Activated effector memory CD4-positive, alpha-beta T cell treated with Interleukin-2 at 50 U/mL for 16 hours (primary cell): Measurements from ENCODE around the gene FASTK.

Experiments used
- DNase-seq: peaks from one replicate; pipeline ENCODE4 v3.0.0-alpha.2; 2020

FASTK gene

GRCh38 chr7:151116603-151117440, 36.2 kb upstream of the FASTK start:
- no peak for DNase-seq

GRCh38 chr7:151115836-151116418, 35.3 kb upstream of the FASTK start:
- no peak for DNase-seq

GRCh38 chr7:151115121-151115835, 34.7 kb upstream of the FASTK start:
- DNase-seq: no peak

GRCh38 chr7:151114151-151115090, 33.8 kb upstream of the FASTK start:
- DNase-seq: no peak

DNA sequence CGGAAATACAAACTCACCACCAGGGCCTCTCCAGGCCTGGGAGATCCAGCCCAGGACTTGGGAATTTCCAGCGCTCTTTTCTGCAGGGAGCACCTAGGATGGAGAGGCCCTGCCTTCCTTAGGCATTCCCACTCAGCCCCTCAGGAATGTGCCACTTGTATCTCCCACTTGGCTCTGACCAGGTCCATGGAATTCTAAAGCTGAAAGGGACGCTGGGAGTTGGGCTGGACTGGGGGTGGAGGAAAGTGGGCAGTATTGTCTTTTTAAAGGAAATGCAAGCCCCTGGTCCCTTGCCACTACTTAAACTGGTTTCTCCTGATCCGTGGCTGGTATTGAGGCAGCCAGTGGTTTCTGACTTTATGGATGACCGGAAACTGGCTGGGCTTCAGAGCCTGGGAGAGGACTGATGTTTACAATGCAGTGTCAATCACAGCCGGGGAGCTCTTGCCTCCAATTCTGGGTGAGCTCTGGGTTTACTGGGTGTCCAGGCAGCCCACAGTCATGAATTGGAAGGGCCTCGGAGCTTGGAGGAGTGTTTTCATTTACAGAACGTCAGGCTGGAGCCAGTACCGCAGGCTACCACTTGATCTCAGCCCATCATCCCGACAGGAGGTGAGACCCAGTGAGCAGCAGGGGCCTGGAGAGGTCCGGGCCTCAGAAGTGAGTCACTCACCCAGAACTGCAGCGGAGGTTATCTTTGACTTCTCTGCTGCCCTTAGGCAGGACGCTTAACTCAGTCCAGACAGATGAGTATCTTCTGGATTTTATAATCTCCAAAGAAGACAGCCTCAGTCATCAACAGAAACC, 32.9 kb upstream of the FASTK start:
- no peak for DNase-seq

GRCh38 chr7:151110941-151111645, 30.5 kb upstream of the FASTK start:
- peak; percentile 63 for DNase-seq

GRCh38 chr7:151110236-151110940, 29.8 kb upstream of the FASTK start:
- DNase-seq: no peak

DNA sequence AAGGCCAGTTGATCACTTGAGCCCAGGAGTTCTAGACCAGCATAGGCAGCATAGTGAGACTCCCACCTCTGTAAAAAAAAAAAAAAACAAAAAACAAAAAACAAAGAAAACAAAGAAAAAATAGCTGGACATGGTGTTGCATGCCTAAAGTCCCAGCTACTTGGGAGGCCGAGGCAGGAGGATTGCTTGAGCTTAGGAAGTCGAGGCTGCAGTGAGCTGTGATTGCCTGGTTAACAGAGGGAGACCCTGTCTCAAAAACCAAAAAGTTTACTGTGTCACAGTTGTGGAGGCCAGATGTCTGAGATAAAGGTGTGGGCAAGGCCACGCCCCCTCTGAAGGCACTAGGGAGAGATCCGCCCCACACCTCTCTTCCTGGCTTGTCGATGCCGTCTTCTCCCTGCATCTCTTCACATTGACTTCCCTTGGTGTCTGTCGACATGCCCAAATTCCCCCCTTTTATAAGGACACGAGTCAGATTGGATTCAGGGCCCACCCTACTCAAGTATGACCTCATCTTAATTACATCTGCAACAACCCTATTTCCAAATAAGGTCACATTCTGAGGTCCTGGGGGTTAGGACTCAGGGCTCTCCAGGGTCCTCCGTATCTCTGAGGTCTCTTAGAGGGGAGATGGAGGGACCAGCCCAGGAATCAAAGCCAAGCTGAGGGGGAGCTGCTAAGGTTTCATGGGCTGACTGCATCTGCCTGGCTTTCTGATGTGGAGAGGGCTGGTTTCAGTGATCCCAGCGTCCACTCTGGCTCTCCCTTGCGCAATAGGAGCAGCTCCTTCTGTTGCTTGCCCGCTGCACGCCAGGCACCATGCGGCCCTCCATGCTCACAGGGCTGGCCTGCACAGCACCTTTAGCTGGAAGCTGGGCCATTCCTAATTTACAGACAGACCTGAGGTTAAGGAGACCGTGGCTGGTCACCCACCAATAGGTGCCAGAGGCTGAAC, 28.8 kb upstream of the FASTK start:
- no peak for DNase-seq

DNA sequence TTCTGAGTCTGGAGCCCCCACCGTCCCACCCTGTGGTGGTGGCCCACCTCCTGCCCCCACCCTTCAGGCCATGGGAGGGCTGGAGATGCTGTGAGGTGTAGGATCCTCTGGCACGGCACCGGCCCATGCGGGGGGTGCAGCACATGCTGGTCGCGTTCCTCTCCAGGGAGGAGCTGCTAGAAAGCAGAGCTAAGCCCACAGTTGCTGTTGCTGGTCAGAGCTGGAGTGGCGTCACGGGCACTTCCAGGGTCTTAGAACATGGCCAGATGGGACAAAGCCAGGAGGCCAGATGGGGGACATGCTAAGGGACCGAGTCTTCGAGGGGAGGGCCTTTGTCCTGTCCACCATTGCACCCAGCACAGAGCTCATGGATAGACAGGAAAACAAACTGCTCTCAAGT, 27.3 kb upstream of the FASTK start:
- no peak for DNase-seq

DNA sequence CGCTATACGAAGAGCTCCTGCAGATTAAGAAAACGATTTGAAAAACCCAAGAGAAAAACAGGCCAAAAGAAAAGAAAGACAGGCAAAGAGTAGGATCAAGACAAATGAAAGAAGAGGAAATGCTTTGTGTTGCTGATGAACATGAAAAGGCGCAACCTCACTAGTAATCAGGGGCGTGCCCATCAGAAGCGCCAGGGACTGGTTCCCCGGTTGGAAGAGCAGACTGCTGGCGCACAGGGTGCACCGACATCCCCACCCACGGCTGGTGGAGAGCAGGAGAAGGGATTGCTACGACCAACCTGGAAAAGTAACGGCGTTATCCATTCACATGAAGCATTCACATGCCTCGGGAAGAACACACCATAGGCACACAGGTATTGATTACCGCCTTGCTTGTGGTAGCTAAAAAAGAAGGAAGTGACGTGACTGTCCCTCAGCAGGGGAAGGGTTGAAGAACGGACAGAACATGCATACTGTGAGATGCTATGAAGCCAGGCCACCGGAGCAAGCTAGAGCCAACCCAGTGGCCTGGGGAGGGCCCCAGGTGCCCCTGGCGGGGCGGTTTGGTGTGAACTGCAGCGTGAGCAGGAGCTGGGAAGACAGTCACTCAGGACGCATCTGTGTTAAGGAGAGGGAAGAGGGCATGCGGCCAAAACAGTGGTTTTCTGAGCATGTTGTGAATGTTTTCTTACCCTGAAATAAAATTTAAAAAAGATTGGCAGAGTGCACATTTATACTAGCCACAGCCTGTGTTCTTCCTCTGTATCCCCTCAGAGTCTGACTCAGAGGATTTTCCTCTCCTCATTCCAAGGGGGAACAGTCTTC, 24.0 kb upstream of the FASTK start:
- no peak for DNase-seq

GRCh38 chr7:151103973-151104372, 23.4 kb upstream of the FASTK start:
- no peak for DNase-seq

DNA sequence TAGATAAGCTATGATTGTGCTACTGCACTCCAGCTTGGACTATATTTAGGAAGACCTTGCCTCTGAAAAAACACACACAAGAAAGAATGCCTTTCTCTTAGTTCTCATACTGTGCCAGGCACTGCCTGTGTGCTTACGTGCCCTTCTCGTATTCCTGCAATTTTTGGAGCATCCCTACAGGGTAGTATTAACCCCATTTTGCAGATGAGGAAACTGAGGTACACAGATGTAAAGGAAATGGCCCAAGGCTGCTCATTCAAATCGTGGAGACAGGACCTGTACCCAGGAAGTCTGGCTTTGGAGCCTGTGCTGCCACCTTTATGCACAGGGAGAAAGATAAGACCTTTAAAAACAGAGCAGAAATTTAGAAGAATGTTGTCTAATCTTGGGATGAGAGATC, 22.4 kb upstream of the FASTK start:
- DNase-seq: no peak

GRCh38 chr7:151101621-151102396, 21.2 kb upstream of the FASTK start:
- no peak for DNase-seq

GRCh38 chr7:151100921-151101320, 20.3 kb upstream of the FASTK start:
- no peak for DNase-seq

GRCh38 chr7:151099486-151100211, 19.0 kb upstream of the FASTK start:
- no peak for DNase-seq

DNA sequence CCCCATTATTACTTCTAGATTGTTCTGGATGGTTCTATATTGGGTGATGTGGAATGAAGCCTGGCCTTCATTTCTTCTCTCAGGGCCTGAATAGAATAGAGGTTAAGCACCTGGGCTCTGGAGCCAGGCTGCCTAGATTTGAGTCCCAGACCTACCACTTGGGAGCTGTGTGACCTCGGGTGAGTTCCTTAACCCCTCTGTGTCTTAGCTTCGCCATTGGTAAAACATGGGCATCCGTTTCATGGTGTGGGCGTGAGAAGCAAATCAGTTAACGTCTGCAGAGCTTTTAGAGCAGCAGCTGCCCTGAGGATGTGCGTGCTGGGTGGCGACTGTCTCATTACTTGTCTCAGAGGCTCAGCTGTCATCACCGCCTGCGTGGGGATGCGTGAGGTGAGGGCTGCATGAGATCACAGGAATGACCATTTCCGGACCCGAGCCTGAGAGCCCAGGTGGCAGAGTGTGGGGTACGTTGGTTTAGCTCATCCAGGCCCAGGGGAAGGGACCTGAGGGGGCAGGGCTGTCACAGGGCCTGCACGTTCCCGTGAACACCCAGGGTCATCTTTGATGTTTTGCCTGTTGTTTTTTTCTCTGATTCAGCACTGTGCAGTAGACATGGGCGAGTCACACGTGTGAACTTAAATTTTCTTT, 15.3 kb upstream of the FASTK start:
- no peak for DNase-seq
